Smooth muscle cell (in vitro differentiated cells): ENCODE measurements around the gene FPR1. TPM values are rescaled to one million over a fixed set of nuclear protein-coding genes. Genes with fewer than 3 reads are reported as not detected.
A peak's percentile ranks its signal among the peaks of the same experiment; 100 is the strongest.

Source experiments
- DNase-seq: peaks from one replicate; lab custom pipeline; 2025; ENCODE audit not compliant: unreplicated experiment; lab: John Stamatoyannopoulos, UW
- H2AFZ ChIP-seq: fragments of 200-600 bp; sonication (generic); 2 replicates; pipeline ENCODE4 v1.6.0; 2016; ENCODE audit warnings: antibody characterized with exemption, low read depth, mild to moderate bottlenecking
- H3F3A ChIP-seq: fragments of 200-600 bp; sonication (generic); 2 replicates; pipeline ENCODE4 v1.6.0; 2017; ENCODE audit warnings: antibody characterized with exemption, low read depth
- H3K27ac ChIP-seq: fragments of 200-600 bp; sonication (generic); 2 replicates; pipeline ENCODE4 v1.5.1; 2016; ENCODE audit warnings: low read depth, mild to moderate bottlenecking
- H3K27me3 ChIP-seq: fragments of 200-600 bp; sonication (generic); 2 replicates; pipeline ENCODE4 v1.6.1; 2016; ENCODE audit warnings: low read depth, mild to moderate bottlenecking
- H3K36me3 ChIP-seq: fragments of 200-600 bp; sonication (generic); 2 replicates; pipeline ENCODE4 v1.5.1; 2016; ENCODE audit warnings: low read depth
- H3K4me1 ChIP-seq: fragments of 200-600 bp; sonication (generic); 2 replicates; pipeline ENCODE4 v1.5.1; 2016; ENCODE audit warnings: low read depth
- H3K4me2 ChIP-seq: fragments of 200-600 bp; sonication (generic); 2 replicates; pipeline ENCODE4 v1.6.0; 2016; ENCODE audit warnings: mild to moderate bottlenecking
- H3K4me3 ChIP-seq: fragments of 200-600 bp; sonication (generic); 2 replicates; pipeline ENCODE4 v1.5.1; 2016; ENCODE audit warnings: mild to moderate bottlenecking
- H3K79me2 ChIP-seq: fragments of 200-600 bp; sonication (generic); 2 replicates; pipeline ENCODE4 v1.6.0; 2016; ENCODE audit warnings: low read depth, mild to moderate bottlenecking
- H3K9ac ChIP-seq: fragments of 200-600 bp; sonication (generic); 2 replicates; pipeline ENCODE4 v1.6.0; 2016; ENCODE audit warnings: low read depth
- H3K9me3 ChIP-seq: fragments of 200-600 bp; sonication (generic); replicated peaks from 2 replicates; pipeline ENCODE4 v1.5.1; 2016; ENCODE audit warnings: low read depth
- H4K20me1 ChIP-seq: fragments of 200-600 bp; sonication (generic); 2 replicates; pipeline ENCODE4 v1.6.0; 2016; ENCODE audit warnings: low read depth
- WGBS: methylation state at CpG from one replicate; pipeline ENCODE4 v1.1.7; 2016; ENCODE audit warnings: low lambda C conversion rate; 5-methylcytosine and 5-hydroxymethylcytosine counted together
- polyA plus RNA-seq: library from polyadenylated mRNA; unstranded; fragments of >200 nt; fragmentation: Nextera tagmentation; extraction: Ambion mirVana; gene quantifications from 2 replicates; pipeline ENCODE4 v1.2.1, GENCODE V29; 2016
- total RNA-seq: library from RNA; depleted of rRNA; stranded (reverse); fragments of >200 nt; gene quantifications from 2 replicates; pipeline ENCODE4 v1.2.3, GENCODE V29; 2014
- TF ChIP-seq, protein P1 (sequence below): fragments of 200-600 bp; sonication (generic); IDR thresholded peaks from 2 replicates; pipeline ENCODE4 v1.5.1; 2017; ENCODE audit warnings: borderline replicate concordance, mild to moderate bottlenecking, antibody characterized with exemption; ENCODE audit not compliant: insufficient read depth, poor library complexity, severe bottlenecking

FPR1 gene
- total and polyA plus RNA-seq, 2 experiments from 2014 or later = not detected

GRCh38 chr19:51703575-51704515 is 47.8 kb downstream of the FPR1 start:
- H2AFZ ChIP-seq = no peak overlapping the region

DNA sequence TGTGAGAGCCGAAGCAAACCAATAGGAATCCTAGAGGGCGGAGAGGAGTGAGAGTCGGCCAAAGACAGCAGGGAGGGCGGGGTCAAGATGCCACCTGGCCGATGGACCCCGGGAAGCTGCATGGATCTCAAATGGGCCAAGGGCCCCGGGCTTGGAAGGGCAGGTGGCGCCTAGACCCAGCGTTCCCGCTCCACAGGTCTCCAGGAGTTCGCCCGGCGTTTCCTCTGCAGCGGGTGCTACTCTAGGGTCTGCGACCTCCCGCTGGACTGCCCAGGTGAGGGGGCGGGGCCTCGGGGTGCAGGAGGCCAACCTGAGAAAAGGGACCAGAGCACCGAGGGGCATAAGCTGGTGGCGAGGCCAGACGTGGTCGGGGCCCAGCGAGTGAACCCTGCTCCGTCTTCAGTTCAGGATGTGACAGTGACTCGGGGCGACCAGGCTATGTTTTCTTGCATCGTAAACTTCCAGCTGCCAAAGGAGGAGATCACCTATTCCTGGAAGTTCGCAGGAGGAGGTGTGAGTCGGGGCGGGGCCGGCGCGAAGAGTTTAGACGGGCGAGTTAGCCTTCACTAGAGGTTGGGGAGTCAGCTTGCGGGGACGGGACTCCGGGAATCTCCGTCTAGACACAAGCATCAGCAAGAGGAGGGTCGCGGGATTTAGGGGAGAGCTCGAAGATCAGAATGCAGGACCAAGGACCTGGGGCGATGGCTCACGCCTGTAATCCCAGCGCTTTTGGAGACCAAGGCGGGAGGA is 48.7 kb downstream of the FPR1 start:
- Histone ChIP-seq H3K79me2 (peaks cover 8% of the 10 kb centered on the region), H3K4me2 (peak overlapping the region; percentile 81), H3K36me3 (no peaks in the 10 kb centered on the region), H3F3A (peaks cover 46% of the 10 kb centered on the region), H3K9ac (no peak overlapping the region), H3K4me3 (peak overlapping the region; percentile 49), H3K4me1 (no peaks in the 10 kb centered on the region), H3K27ac (peak overlapping the region; percentile 72), H4K20me1 (peaks cover 62% of the 10 kb centered on the region), H2AFZ (no peak overlapping the region), H3K27me3 (no peaks in the 10 kb centered on the region), H3K9me3 (no peaks in the 10 kb centered on the region)
- TF ChIP-seq, protein P1, sequence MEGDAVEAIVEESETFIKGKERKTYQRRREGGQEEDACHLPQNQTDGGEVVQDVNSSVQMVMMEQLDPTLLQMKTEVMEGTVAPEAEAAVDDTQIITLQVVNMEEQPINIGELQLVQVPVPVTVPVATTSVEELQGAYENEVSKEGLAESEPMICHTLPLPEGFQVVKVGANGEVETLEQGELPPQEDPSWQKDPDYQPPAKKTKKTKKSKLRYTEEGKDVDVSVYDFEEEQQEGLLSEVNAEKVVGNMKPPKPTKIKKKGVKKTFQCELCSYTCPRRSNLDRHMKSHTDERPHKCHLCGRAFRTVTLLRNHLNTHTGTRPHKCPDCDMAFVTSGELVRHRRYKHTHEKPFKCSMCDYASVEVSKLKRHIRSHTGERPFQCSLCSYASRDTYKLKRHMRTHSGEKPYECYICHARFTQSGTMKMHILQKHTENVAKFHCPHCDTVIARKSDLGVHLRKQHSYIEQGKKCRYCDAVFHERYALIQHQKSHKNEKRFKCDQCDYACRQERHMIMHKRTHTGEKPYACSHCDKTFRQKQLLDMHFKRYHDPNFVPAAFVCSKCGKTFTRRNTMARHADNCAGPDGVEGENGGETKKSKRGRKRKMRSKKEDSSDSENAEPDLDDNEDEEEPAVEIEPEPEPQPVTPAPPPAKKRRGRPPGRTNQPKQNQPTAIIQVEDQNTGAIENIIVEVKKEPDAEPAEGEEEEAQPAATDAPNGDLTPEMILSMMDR = no peak
- no peak for DNase-seq
- WGBS = 33% methylated on average over 46 of the region's 46 CpGs

More at GRCh38 chr19:51703575-51704515, 47.8 kb downstream of the FPR1 start:
- H3K9me3 ChIP-seq = no peaks in the 10 kb centered on the region
- peak overlapping the region; percentile 49 for H3K4me3 ChIP-seq
- no peaks in the 10 kb centered on the region for H3K36me3 ChIP-seq
- 2% methylated on average over 45 of the region's 74 CpGs for WGBS
- H4K20me1 ChIP-seq = peaks cover 54% of the 10 kb centered on the region
- no peaks in the 10 kb centered on the region for H3K4me1 ChIP-seq
- H3K27me3 ChIP-seq = no peaks in the 10 kb centered on the region
- peak overlapping the region; percentile 71 for H3K9ac ChIP-seq
- peak overlapping the region; percentile 72 for H3K27ac ChIP-seq
- H3F3A ChIP-seq = peaks cover 44% of the 10 kb centered on the region
- TF ChIP-seq, protein P1 = peak; percentile 40
- DNase-seq = peak; percentile 98
- peaks cover 2% of the 10 kb centered on the region for H3K79me2 ChIP-seq
- peak overlapping the region; percentile 81 for H3K4me2 ChIP-seq

DNA sequence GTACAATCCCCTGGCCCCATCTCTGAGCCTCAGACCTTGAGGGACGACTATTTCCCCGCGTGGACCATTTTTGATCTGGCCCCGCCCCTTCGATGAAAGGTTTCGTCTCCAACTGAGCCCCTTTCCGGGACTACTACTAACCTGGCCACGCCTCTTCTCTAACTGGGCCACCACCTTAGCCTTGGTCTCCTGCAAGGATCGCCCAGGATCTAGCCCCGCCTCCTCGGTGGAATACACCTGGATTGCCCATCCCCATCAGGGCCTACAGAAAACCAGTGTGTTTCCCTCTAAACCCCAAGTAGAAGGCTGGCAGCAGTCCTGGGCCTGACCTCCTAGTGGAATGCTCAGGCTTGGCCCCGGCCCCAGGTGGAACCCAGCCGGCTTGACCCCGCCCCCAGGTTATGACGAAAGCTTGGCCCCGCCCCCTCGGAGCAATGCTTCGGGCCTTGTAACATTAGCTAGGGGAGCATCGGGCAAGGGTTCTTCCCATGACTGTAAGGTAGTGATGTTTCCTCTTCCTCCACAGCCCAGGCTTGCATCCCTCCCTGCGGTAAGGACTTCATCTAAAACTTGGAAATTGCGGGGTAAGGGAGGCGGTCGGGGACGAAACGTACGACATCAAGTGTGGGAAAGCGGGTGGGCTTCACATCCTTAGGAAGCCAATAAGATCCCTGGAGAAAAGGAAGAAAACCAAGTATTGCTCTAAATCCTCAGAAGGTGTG is 49.4 kb downstream of the FPR1 start:
- H3K9ac ChIP-seq = no peak overlapping the region
- peaks cover 69% of the 10 kb centered on the region for H4K20me1 ChIP-seq
- peak overlapping the region; percentile 72 for H3K27ac ChIP-seq
- no peaks in the 10 kb centered on the region for H3K36me3 ChIP-seq
- peaks cover 15% of the 10 kb centered on the region for H3K79me2 ChIP-seq
- H3K4me1 ChIP-seq = no peaks in the 10 kb centered on the region
- TF ChIP-seq, protein P1 = no peak
- peak overlapping the region; percentile 81 for H3K4me2 ChIP-seq
- peak; percentile 18 for DNase-seq
- no peaks in the 10 kb centered on the region for H3K27me3 ChIP-seq
- peaks cover 42% of the 10 kb centered on the region for H3F3A ChIP-seq
- H2AFZ ChIP-seq = no peak overlapping the region
- H3K9me3 ChIP-seq = no peaks in the 10 kb centered on the region
- no peak overlapping the region for H3K4me3 ChIP-seq
- 38% methylated on average over 27 of the region's 27 CpGs for WGBS
